GM08714 (cell line): ENCODE data around the gene LPCAT3.

Experiments
- H3K4me3 ChIP-seq: fragments of 200-500 bp; sonication (Bioruptor generic); 2 replicates; pipeline ENCODE4 v1.5.1; 2014; ENCODE audit warnings: mild to moderate bottlenecking, low read length, inconsistent platforms
- ZNF274 ChIP-seq: IDR thresholded peaks from 2 replicates; pipeline ENCODE4 v1.6.1; 2012; ENCODE audit warnings: mild to moderate bottlenecking, low read depth, low read length

The LPCAT3 gene

GRCh38 chr12:6950811-6951540 is 67.3 kb downstream of the LPCAT3 start, which contains the start of gene PTPN6:
Gene PTPN6 (plus strand): TSS chr12:6951356. CDS start chr12:6951513, 157 bp downstream.
- H3K4me3 ChIP-seq = peak within 1 kb of the TSS; percentile 90
- TF ChIP-seq ZNF274 = no peak

GRCh38 chr12:6950401-6950801 is 67.9 kb downstream of the LPCAT3 start:
- TF ChIP-seq ZNF274 = no peak
- peak overlapping the region; percentile 90; the same call in 1 of the 2 replicates for H3K4me3 ChIP-seq

GRCh38 chr12:6948873-6949594 is 69.2 kb downstream of the LPCAT3 start:
- TF ChIP-seq ZNF274 = no peak

GRCh38 chr12:6947615-6948014 is 70.7 kb downstream of the LPCAT3 start:
- TF ChIP-seq ZNF274 = no peak
- no peak overlapping the region for H3K4me3 ChIP-seq

More at GRCh38 chr12:6948873-6949594, 69.2 kb downstream of the LPCAT3 start:
- H3K4me3 ChIP-seq = no peak overlapping the region; the same call in 1 of the 2 replicates

GRCh38 chr12:6946920-6947374 is 71.3 kb downstream of the LPCAT3 start:
- peak overlapping the region; percentile 87; the same call in 1 of the 2 replicates for H3K4me3 ChIP-seq
- no peak for TF ChIP-seq ZNF274

- peak overlapping the region; percentile 87; the same call in 1 of the 2 replicates for H3K4me3 ChIP-seq
Observed at GRCh38 chr12:6946033-6946919, 72.0 kb downstream of the LPCAT3 start.

GRCh38 chr12:6945613-6946012 is 72.7 kb downstream of the LPCAT3 start:
- TF ChIP-seq ZNF274 = no peak
- peak overlapping the region; percentile 87; the same call in 1 of the 2 replicates for H3K4me3 ChIP-seq

More at GRCh38 chr12:6946033-6946919, 72.0 kb downstream of the LPCAT3 start:
- no peak for TF ChIP-seq ZNF274

- peak overlapping the region; percentile 87 for H3K4me3 ChIP-seq
- no peak for TF ChIP-seq ZNF274
Observed at GRCh38 chr12:6944381-6945186, 73.7 kb downstream of the LPCAT3 start.

- TF ChIP-seq ZNF274 = no peak
- peak within 1 kb of the TSS; percentile 87 for H3K4me3 ChIP-seq
Observed at GRCh38 chr12:6943722-6944380, 74.4 kb downstream of the LPCAT3 start, which contains the start of the genes C12orf57 and RNU7-1. Gene C12orf57 (plus strand): TSS chr12:6944022. CDS start chr12:6944122, 100 bp downstream. Gene RNU7-1 (plus strand): TSS chr12:6943816.

- no peak overlapping the region; the same call in 1 of the 2 replicates for H3K4me3 ChIP-seq
- no peak for TF ChIP-seq ZNF274
Observed at GRCh38 chr12:6943389-6943721, 74.9 kb downstream of the LPCAT3 start.

- no peak overlapping the region for H3K4me3 ChIP-seq
- TF ChIP-seq ZNF274 = no peak
Observed at GRCh38 chr12:6942331-6942665, 76.0 kb downstream of the LPCAT3 start.

- H3K4me3 ChIP-seq = no peak overlapping the region
- no peak for TF ChIP-seq ZNF274
Observed at GRCh38 chr12:6941782-6942181, 76.5 kb downstream of the LPCAT3 start.

GRCh38 chr12:6941267-6941666 is 77.0 kb downstream of the LPCAT3 start:
- TF ChIP-seq ZNF274 = no peak

More at GRCh38 chr12:6941267-6941666, 77.0 kb downstream of the LPCAT3 start:
- no peak overlapping the region for H3K4me3 ChIP-seq
